Tibial nerve (tissue), 3 donors: ENCODE results near the gene COMMD6.

ENCODE experiments used
- POLR2A ChIP-seq, 2 donors: fragments of 450-650 bp; IDR thresholded peaks; one replicate each; pipeline ENCODE4 v1.6.1; 2017; ENCODE audit warnings: antibody characterized with exemption in 2 of 2, mild to moderate bottlenecking in 2 of 2, moderate library complexity in 2 of 2
- TF ChIP-seq, protein P1 (sequence below), 5 experiments: fragments of 200-600 bp in 3 of 5; fragments of 450-650 bp in 2 of 5; sonication (generic) in 3 of 5; IDR thresholded peaks; one replicate each; pipeline ENCODE4 v1.5.1; 2016 to 2019; ENCODE audit warnings: antibody characterized with exemption in 5 of 5, mild to moderate bottlenecking in 3 of 5, moderate library complexity in 2 of 5

DNA sequence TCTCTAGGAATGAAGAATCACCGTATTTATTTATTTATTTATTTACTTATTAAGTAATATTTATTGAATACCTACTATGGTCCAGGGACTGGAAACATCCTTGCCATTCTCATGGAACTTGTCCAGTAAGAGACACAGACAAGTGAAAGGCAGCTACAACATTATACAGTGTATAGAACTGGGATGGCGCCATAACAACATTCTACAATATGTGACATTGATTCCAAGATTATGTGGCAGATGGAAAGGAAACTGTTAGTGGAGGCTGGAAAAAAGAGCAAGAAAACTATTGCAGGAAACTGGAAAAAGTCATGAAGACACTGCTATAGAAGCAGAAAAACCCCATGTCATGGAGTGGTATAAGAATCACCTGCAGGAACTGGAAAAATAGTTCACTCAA lies 46.3 kb downstream of the COMMD6 start:
- TF ChIP-seq, protein P1, sequence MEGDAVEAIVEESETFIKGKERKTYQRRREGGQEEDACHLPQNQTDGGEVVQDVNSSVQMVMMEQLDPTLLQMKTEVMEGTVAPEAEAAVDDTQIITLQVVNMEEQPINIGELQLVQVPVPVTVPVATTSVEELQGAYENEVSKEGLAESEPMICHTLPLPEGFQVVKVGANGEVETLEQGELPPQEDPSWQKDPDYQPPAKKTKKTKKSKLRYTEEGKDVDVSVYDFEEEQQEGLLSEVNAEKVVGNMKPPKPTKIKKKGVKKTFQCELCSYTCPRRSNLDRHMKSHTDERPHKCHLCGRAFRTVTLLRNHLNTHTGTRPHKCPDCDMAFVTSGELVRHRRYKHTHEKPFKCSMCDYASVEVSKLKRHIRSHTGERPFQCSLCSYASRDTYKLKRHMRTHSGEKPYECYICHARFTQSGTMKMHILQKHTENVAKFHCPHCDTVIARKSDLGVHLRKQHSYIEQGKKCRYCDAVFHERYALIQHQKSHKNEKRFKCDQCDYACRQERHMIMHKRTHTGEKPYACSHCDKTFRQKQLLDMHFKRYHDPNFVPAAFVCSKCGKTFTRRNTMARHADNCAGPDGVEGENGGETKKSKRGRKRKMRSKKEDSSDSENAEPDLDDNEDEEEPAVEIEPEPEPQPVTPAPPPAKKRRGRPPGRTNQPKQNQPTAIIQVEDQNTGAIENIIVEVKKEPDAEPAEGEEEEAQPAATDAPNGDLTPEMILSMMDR (IDR thresholded peaks at IDR 0.05): no peak
- no peak for TF ChIP-seq POLR2A (IDR thresholded peaks at IDR 0.05)
